HEK293 (cell line): ENCODE measurements around the gene FOSL1.

ENCODE experiments used
- CTCF ChIA-PET: fragments of 350-600 bp; formaldehyde crosslinking; extraction: SDS; loops from one replicate; lab custom pipeline; 2021; ENCODE audit warnings: antibody characterized with exemption; lab: Yijun Ruan, JAX
- POLR2A ChIA-PET: fragments of 300-600 bp; formaldehyde crosslinking; extraction: SDS; loops from one replicate; lab custom pipeline; 2020; ENCODE audit warnings: antibody characterized with exemption, inconsistent platforms; lab: Yijun Ruan, JAX
- H3K27ac ChIP-seq: fragments of 200-500 bp; sonication (Bioruptor generic); 2 replicates; pipeline ENCODE4 v1.5.1; 2014; ENCODE audit warnings: low read depth, low read length, control low read depth, inconsistent platforms; ENCODE audit errors: extremely low read depth
- H3K36me3 ChIP-seq, 2 experiments: fragments of 200-500 bp in 1 of 2; sonication (Bioruptor generic) in 1 of 2; 1 replicate in 1 of 2; 2 replicates in 1 of 2; pipeline ENCODE4 v1.5.1; 2014 to 2017; ENCODE audit warnings: inconsistent platforms in 2 of 2, low read length in 2 of 2; ENCODE audit not compliant: control insufficient read depth in 2 of 2, insufficient read depth in 1 of 2
- H3K4me1 ChIP-seq: fragments of 200-500 bp; sonication (Bioruptor generic); 2 replicates; pipeline ENCODE4 v1.5.1; 2014; ENCODE audit warnings: mild to moderate bottlenecking, low read length, inconsistent platforms; ENCODE audit not compliant: control insufficient read depth, insufficient read depth
- H3K4me3 ChIP-seq: 2 replicates; pipeline ENCODE4 v1.5.1; 2011; ENCODE audit warnings: low read depth, mild to moderate bottlenecking, control low read depth, low read length, moderate library complexity
- H3K9me3 ChIP-seq: fragments of 200-500 bp; sonication (Bioruptor generic); 2 replicates; pipeline ENCODE4 v1.5.1; 2014; ENCODE audit warnings: low read depth, low read length, inconsistent platforms; ENCODE audit not compliant: control insufficient read depth, insufficient read depth
- BCL11A ChIP-seq: fragments of 450-650 bp; formaldehyde crosslinking; IDR thresholded peaks from 2 replicates; pipeline ENCODE4 v1.5.1; 2016; ENCODE audit warnings: low read depth, missing biosample characterization, missing genetic modification characterization
- HOXC10 ChIP-seq: sonication (generic); formaldehyde crosslinking; IDR thresholded peaks from 2 replicates; pipeline ENCODE4 v1.8.1; 2023; ENCODE audit warnings: mild to moderate bottlenecking, missing genetic modification reagents
- PATZ1 ChIP-seq: fragments of 450-650 bp; formaldehyde crosslinking; IDR thresholded peaks from 2 replicates; pipeline ENCODE4 v1.5.1; 2016; ENCODE audit warnings: missing biosample characterization, missing genetic modification characterization
- PRDM4 ChIP-seq: fragments of 450-650 bp; formaldehyde crosslinking; IDR thresholded peaks from 2 replicates; pipeline ENCODE4 v1.5.1; 2017; ENCODE audit warnings: missing biosample characterization, missing genetic modification characterization
- SALL2 ChIP-seq: fragments of 450-650 bp; formaldehyde crosslinking; IDR thresholded peaks from 2 replicates; pipeline ENCODE4 v1.5.0; 2017; ENCODE audit warnings: missing biosample characterization, mild to moderate bottlenecking, missing genetic modification characterization, borderline replicate concordance
- ZBTB8A ChIP-seq: fragments of 450-650 bp; formaldehyde crosslinking; IDR thresholded peaks from 2 replicates; pipeline ENCODE4 v1.5.1; 2016; ENCODE audit warnings: missing biosample characterization, missing genetic modification characterization
- ZFP69B ChIP-seq: fragments of 450-650 bp; formaldehyde crosslinking; IDR thresholded peaks from 2 replicates; pipeline ENCODE4 v1.5.1; 2016; ENCODE audit warnings: missing biosample characterization, missing genetic modification characterization
- ZNF146 ChIP-seq: fragments of 450-650 bp; formaldehyde crosslinking; IDR thresholded peaks from 2 replicates; pipeline ENCODE4 v1.5.1; 2016; ENCODE audit warnings: missing biosample characterization, missing genetic modification characterization
- ZNF157 ChIP-seq: fragments of 450-650 bp; formaldehyde crosslinking; IDR thresholded peaks from 2 replicates; pipeline ENCODE4 v1.5.1; 2016; ENCODE audit warnings: missing biosample characterization, missing genetic modification characterization
- ZNF202 ChIP-seq: fragments of 450-650 bp; formaldehyde crosslinking; IDR thresholded peaks from 2 replicates; pipeline ENCODE4 v1.5.1; 2016; ENCODE audit warnings: missing biosample characterization, missing genetic modification characterization, borderline replicate concordance
- ZNF274 ChIP-seq, 2 experiments: fragments of 200-500 bp in 1 of 2; fragments of 450-650 bp in 1 of 2; sonication (Bioruptor generic) in 1 of 2; formaldehyde crosslinking in 1 of 2; IDR thresholded peaks; 2 replicates each; pipeline versions ENCODE4 v1.5.1 to v1.6.1; 2014 to 2016; ENCODE audit warnings: borderline replicate concordance in 1 of 2, inconsistent platforms in 1 of 2, low read length in 1 of 2, missing biosample characterization in 1 of 2, missing genetic modification characterization in 1 of 2
- ZNF311 ChIP-seq: fragments of 450-650 bp; formaldehyde crosslinking; IDR thresholded peaks from 2 replicates; pipeline ENCODE4 v1.5.1; 2017; ENCODE audit warnings: missing biosample characterization, missing genetic modification characterization, borderline replicate concordance
- ZNF335 ChIP-seq: fragments of 450-650 bp; formaldehyde crosslinking; conservative IDR thresholded peaks from 2 replicates; pipeline ENCODE4 v1.5.1; 2016; ENCODE audit warnings: missing biosample characterization, missing genetic modification characterization
- ZNF514 ChIP-seq: fragments of 450-650 bp; formaldehyde crosslinking; IDR thresholded peaks from 2 replicates; pipeline ENCODE4 v1.5.1; 2016; ENCODE audit warnings: missing biosample characterization, missing genetic modification characterization
- ZNF624 ChIP-seq: fragments of 450-650 bp; formaldehyde crosslinking; IDR thresholded peaks from 2 replicates; pipeline ENCODE4 v1.5.1; 2017; ENCODE audit warnings: missing biosample characterization, missing genetic modification characterization
- TF ChIP-seq, protein P1 (sequence below): fragments of 450-650 bp; formaldehyde crosslinking; IDR thresholded peaks from 2 replicates; pipeline ENCODE4 v1.5.1; 2016; ENCODE audit warnings: missing biosample characterization, missing genetic modification characterization
- TF ChIP-seq, protein P2 (sequence below): fragments of 450-650 bp; formaldehyde crosslinking; IDR thresholded peaks from 2 replicates; pipeline ENCODE4 v1.5.1; 2016; ENCODE audit warnings: missing biosample characterization, missing genetic modification characterization, borderline replicate concordance

Gene FOSL1

GRCh38 chr11:65843811-65844210, 56.4 kb downstream of the FOSL1 start (continued):
- no peak for TF ChIP-seq ZNF624
- TF ChIP-seq ZBTB8A (tag by site-specific recombination) = no peak
- TF ChIP-seq ZNF146 (tag by site-specific recombination) = no peak
- TF ChIP-seq HOXC10 (CRISPR knock-in tag) = no peak
- TF ChIP-seq SALL2 = no peak
- TF ChIP-seq PRDM4 = no peak
- TF ChIP-seq ZNF274 (IDR thresholded peaks at IDR 0.05; ENCODE audit: low read length) = no peak
- TF ChIP-seq ZNF274 (tag by site-specific recombination; IDR thresholded peaks at IDR 0.05; ENCODE audit: borderline replicate concordance) = no peak
- TF ChIP-seq ZNF514 (tag by site-specific recombination) = no peak
- no peak for TF ChIP-seq ZFP69B
- TF ChIP-seq, protein P1, sequence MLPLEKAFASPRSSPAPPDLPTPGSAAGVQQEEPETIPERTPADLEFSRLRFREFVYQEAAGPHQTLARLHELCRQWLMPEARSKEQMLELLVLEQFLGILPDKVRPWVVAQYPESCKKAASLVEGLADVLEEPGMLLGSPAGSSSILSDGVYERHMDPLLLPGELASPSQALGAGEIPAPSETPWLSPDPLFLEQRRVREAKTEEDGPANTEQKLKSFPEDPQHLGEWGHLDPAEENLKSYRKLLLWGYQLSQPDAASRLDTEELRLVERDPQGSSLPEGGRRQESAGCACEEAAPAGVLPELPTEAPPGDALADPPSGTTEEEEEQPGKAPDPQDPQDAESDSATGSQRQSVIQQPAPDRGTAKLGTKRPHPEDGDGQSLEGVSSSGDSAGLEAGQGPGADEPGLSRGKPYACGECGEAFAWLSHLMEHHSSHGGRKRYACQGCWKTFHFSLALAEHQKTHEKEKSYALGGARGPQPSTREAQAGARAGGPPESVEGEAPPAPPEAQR (tag by site-specific recombination) = no peak

DNA sequence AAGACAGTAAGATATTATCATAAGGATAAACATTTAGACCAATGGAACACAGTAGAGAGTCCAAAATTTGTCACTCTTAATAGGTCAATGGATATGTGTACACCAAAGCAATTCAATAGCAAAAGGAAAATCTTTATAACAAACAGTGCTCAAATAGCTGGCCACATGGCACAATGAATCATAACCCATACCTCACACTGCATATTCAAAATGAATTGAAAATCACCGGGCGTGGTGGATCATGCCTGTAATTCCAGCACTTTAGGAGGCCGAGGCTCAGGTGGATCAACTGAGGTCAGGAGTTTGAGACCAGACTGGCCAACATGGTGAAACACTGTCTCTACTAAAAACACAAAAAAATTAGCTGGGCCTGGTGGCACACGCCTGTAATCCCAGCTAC, 58.0 kb downstream of the FOSL1 start:
- no peaks in the 10 kb centered on the region for H3K9me3 ChIP-seq
- no peak overlapping the region for H3K4me3 ChIP-seq
- ChIA-PET CTCF (interaction anchor here (0.9 to 1.7 kb wide), 3 partner anchors 9 to 166 kb away, joined by 5 to 7 read pairs (median 6); no protein-coding TSS in a partner anchor), POLR2A (interaction anchor here (0.7 kb wide), 1 partner anchor 15 kb away, joined by 8 read pairs; no protein-coding TSS in a partner anchor)
- TF ChIP-seq BCL11A (no peak), ZNF202 (no peak), ZNF157 (tag by site-specific recombination) (no peak), PATZ1 (tag by site-specific recombination) (no peak), ZNF311 (tag by site-specific recombination) (no peak), ZNF335 (tag by site-specific recombination) (no peak)
- TF ChIP-seq, protein P2, sequence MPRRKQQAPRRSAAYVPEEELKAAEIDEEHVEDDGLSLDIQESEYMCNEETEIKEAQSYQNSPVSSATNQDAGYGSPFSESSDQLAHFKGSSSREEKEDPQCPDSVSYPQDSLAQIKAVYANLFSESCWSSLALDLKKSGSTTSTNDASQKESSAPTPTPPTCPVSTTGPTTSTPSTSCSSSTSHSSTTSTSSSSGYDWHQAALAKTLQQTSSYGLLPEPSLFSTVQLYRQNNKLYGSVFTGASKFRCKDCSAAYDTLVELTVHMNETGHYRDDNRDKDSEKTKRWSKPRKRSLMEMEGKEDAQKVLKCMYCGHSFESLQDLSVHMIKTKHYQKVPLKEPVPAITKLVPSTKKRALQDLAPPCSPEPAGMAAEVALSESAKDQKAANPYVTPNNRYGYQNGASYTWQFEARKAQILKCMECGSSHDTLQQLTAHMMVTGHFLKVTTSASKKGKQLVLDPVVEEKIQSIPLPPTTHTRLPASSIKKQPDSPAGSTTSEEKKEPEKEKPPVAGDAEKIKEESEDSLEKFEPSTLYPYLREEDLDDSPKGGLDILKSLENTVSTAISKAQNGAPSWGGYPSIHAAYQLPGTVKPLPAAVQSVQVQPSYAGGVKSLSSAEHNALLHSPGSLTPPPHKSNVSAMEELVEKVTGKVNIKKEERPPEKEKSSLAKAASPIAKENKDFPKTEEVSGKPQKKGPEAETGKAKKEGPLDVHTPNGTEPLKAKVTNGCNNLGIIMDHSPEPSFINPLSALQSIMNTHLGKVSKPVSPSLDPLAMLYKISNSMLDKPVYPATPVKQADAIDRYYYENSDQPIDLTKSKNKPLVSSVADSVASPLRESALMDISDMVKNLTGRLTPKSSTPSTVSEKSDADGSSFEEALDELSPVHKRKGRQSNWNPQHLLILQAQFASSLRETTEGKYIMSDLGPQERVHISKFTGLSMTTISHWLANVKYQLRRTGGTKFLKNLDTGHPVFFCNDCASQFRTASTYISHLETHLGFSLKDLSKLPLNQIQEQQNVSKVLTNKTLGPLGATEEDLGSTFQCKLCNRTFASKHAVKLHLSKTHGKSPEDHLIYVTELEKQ (tag by site-specific recombination) = no peak
- TF ChIP-seq, all 188 proteins: peak for 0
- H3K27ac ChIP-seq = no peak overlapping the region
- no peaks in the 10 kb centered on the region for H3K4me1 ChIP-seq
- H3K36me3 ChIP-seq = no peaks in the 10 kb centered on the region
